ENCODE results near the gene TEKTIP1. TPM values are rescaled to one million over a fixed set of nuclear protein-coding genes. Genes with fewer than 3 reads are reported as not detected.

The TEKTIP1 gene
- total and polyA plus RNA-seq, 7 donors: 0.44 to 1.0 TPM; not detected in 5

DNA sequence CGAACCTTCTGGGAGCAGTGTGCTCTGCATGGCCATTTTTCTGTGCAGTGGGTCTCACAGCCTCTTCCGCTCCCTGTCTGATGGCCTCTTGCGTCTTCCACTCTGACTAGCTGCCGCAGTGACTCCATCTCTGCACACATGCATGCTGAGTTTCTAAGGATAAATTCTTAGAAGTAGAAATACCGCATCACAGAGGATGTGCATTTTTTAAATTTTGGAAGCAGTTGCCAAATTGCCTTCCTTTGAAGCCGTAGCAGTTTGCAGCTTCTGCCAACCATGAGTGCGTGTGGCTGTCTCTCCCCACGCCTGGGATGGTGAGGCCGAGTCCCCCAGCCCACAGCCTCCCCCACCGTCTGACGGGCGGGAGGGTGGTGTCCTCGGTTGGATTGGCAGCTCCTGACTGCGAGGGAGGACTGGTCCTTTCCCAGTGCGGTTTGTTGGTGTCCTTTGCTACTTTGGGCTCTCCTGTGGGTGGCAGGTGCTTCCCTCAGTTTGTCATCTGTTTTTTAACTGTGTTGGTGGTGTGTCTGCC is 23.0 kb upstream of the TEKTIP1 start:
- H3K9me3 ChIP-seq: no peaks in the 10 kb centered on the region
- TF ChIP-seq, protein P1, sequence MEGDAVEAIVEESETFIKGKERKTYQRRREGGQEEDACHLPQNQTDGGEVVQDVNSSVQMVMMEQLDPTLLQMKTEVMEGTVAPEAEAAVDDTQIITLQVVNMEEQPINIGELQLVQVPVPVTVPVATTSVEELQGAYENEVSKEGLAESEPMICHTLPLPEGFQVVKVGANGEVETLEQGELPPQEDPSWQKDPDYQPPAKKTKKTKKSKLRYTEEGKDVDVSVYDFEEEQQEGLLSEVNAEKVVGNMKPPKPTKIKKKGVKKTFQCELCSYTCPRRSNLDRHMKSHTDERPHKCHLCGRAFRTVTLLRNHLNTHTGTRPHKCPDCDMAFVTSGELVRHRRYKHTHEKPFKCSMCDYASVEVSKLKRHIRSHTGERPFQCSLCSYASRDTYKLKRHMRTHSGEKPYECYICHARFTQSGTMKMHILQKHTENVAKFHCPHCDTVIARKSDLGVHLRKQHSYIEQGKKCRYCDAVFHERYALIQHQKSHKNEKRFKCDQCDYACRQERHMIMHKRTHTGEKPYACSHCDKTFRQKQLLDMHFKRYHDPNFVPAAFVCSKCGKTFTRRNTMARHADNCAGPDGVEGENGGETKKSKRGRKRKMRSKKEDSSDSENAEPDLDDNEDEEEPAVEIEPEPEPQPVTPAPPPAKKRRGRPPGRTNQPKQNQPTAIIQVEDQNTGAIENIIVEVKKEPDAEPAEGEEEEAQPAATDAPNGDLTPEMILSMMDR (IDR thresholded peaks at IDR 0.05): no peak
- peak overlapping the region; percentile 58 for H3K27ac ChIP-seq
- H3K36me3 ChIP-seq (ENCODE audit: insufficient read depth in 1 of 2, low read depth in 1 of 2): peaks cover 0 to 9% of the 10 kb centered on the region in 2 donors
- no peak overlapping the region for H3K4me3 ChIP-seq
- H3K27me3 ChIP-seq (ENCODE audit: insufficient read depth in 3 of 3, low read length in 2 of 3): no peaks in the 10 kb centered on the region
- DNase-seq (no peak), ATAC-seq (no peak)
- intact Hi-C loops (cut with DNase I): no loop called here
- H3K4me1 ChIP-seq: peaks cover 23% of the 10 kb centered on the region
- 61 to 71% (median 67%) methylated on average over 15 of the region's 15 CpGs for WGBS, 3 donors

DNA sequence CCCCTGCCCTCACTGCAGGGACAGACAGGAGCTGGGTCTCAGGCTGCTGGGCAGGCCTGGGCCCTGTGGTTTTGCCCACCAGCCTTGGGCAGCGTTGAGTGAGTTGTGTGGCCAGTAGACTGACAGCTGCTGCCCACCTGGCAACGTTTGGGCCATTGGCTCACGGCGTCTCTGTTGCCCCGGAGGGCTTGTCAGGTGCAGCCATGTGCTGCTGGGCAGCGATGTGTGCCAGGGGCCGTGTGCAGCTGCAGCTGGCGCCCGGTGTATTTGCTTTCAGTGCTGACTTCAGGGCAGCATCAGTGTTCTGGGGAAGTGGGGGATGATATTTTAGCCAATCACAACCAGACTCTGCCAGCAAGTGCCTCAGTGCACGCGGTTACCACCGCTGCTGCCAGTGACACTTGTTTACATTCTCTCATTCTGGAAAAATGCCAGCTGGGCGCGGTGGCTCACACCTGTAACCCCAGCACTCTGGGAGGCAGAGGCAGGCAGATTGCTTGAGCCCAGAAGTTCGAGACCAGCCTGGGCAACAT is 22.2 kb upstream of the TEKTIP1 start:
- no peaks in the 10 kb centered on the region for H3K9me3 ChIP-seq
- H3K4me1 ChIP-seq: peaks cover 23% of the 10 kb centered on the region
- no peaks in the 10 kb centered on the region for H3K27me3 ChIP-seq (ENCODE audit: insufficient read depth in 3 of 3, low read length in 2 of 3)
- TF ChIP-seq, protein P1 (IDR thresholded peaks at IDR 0.05): no peak
- DNase-seq: no peak
- peaks cover 0 to 5% of the 10 kb centered on the region in 2 donors for H3K36me3 ChIP-seq (ENCODE audit: insufficient read depth in 1 of 2, low read depth in 1 of 2)
- peak; percentile 68 to 92 (median 72) for ATAC-seq
- intact Hi-C loops (cut with DNase I): no loop called here
- 24 to 31% (median 25%) methylated on average over 14 to 15 of the region's 15 CpGs for WGBS, 3 donors
- peak overlapping the region; percentile 58 for H3K27ac ChIP-seq
- H3K4me3 ChIP-seq: no peak overlapping the region

DNA sequence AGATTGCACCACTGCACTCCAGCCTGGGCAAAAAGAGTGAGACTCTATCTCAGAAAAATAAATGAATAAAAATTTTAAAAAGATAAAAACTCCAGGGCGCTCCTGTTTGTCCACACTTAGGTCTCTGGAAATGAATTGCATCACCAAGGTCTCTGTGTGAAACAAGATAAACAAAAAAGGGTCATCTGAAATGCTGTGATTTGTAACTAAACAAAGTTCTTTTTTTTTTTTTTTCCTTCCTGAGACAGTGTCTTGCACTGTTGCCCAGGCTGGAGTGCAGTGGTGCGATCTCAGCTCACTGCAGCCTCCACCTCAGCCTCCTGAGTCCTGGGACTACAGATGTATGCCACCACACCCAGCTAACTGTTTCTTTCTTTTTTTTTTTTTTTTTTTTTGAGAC is 21.3 kb upstream of the TEKTIP1 start:
- TF ChIP-seq, protein P1 (IDR thresholded peaks at IDR 0.05): no peak
- H3K27me3 ChIP-seq (ENCODE audit: insufficient read depth in 3 of 3, low read length in 2 of 3): no peaks in the 10 kb centered on the region
- intact Hi-C loops (cut with DNase I): no loop called here
- H3K9me3 ChIP-seq: no peaks in the 10 kb centered on the region
- peaks cover 22% of the 10 kb centered on the region for H3K4me1 ChIP-seq
- H3K4me3 ChIP-seq: no peak overlapping the region
- no peak overlapping the region for H3K27ac ChIP-seq
- ATAC-seq (no peak), DNase-seq (no peak)
- peaks cover 0 to 5% of the 10 kb centered on the region in 2 donors for H3K36me3 ChIP-seq (ENCODE audit: insufficient read depth in 1 of 2, low read depth in 1 of 2)
- WGBS, 3 donors: 89 to 96% (median 95%) methylated on average over 2 of the region's 2 CpGs

DNA sequence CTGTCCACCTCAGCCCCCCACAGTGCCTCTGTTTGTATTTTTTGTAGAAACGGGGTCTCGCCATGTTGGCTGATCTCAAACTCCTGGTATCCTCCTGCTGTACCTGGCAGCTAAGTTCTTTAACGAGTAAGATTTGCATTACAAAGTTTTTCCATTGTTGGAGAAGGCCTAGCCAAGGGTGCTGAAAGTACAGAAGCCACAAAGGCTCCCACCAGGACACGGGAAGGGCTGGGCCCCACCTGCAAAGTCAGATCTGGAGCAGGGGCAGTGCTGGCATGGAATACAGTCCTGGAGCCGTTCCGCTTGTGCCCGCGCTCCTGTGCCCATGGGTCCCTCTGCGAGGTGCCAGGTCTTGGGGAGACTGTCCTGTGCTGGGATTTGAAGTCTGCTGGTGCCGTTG is 20.7 kb upstream of the TEKTIP1 start:
- ATAC-seq (no peak), DNase-seq (no peak)
- WGBS, 3 donors: 80 to 85% (median 85%) methylated on average over 10 of the region's 10 CpGs
- intact Hi-C loops (cut with DNase I): no loop called here
- Histone ChIP-seq H3K4me3 (no peak overlapping the region), H3K9me3 (no peaks in the 10 kb centered on the region), H3K27me3 (ENCODE audit: insufficient read depth in 3 of 3, low read length in 2 of 3) (no peaks in the 10 kb centered on the region), H3K27ac (no peak overlapping the region), H3K36me3 (ENCODE audit: insufficient read depth in 1 of 2, low read depth in 1 of 2) (peaks cover 0 to 8% of the 10 kb centered on the region in 2 donors), H3K4me1 (peaks cover 16% of the 10 kb centered on the region)
- TF ChIP-seq, protein P1 (IDR thresholded peaks at IDR 0.05): no peak

DNA sequence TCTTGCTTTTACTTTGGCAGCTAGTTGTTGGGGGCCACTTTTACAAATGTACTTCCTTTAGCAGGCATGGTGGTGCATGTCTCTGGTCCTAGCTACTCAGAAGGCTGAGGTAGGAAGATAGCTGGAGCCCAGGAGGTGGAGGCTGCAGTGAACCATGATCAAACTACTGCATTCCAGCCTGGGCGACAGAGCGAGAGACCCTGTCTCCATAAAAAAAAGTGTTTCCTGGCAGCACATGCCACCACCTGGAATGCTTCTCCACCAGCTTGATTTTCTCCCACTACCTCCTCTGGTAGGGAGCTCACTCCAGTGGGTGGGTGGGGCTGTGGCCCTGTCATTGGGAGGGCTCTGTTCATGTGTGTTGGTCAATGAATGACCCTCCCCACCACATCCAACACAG is 20.3 kb upstream of the TEKTIP1 start:
- no peaks in the 10 kb centered on the region for H3K27me3 ChIP-seq (ENCODE audit: insufficient read depth in 3 of 3, low read length in 2 of 3)
- 80 to 90% (median 87%) methylated on average over 2 of the region's 2 CpGs for WGBS, 3 donors
- H3K4me1 ChIP-seq: peaks cover 15% of the 10 kb centered on the region
- H3K9me3 ChIP-seq: no peaks in the 10 kb centered on the region
- intact Hi-C loops (cut with DNase I): no loop called here
- H3K36me3 ChIP-seq (ENCODE audit: insufficient read depth in 1 of 2, low read depth in 1 of 2): peaks cover 0 to 12% of the 10 kb centered on the region in 2 donors
- H3K27ac ChIP-seq: no peak overlapping the region
- no peak overlapping the region for H3K4me3 ChIP-seq
- ATAC-seq: no peak
- TF ChIP-seq, protein P1 (IDR thresholded peaks at IDR 0.05): no peak
- no peak for DNase-seq

Measured in psoas muscle (tissue), 8 donors.